RPMI8226 (cell line): ENCODE measurements around the gene ZNF738.
"Not testable (repeated sequence)": the region's sequence is repeated elsewhere in the genome, so short reads cannot be mapped to it uniquely, and the experiment has no call there.

Source experiments
- DNase-seq: peaks from one replicate; pipeline ENCODE4 v3.0.0-alpha.2; 2015

The ZNF738 gene

DNA sequence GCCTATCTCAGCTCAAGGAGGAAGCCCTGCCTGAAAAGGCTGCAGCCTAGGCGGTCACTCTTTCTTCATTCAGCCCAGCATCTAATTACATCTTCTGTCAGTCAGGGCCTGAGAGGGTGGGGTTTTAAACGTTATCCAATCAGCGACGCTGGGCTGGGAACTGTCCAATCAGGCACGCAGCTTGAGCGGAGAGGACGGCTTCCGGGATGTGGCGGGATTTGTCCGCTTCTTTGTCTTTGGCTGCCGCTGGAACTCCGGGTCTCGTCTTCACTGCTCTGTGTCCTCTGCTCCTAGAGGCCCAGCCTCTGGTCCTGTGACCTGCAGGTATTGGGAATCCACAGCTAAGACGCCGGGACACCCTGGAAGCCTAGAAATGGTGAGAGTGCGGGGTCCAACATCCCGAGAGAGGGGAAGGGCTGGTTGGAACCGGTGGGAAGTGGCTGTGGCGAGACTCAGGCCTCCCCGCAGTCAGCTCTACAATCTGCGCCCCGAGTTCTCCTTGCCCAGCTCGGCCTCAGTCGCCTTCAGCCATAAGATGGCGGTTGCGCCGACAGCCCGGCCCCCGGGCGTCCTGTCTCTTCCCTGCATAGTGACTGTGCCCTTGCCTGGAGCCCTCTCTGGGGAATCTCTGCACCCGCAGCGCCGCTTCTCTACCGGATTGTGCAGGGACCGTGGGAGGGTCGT is at the start of gene ZNF738:
ZNF738 (plus strand) TSS at position 233 of the 684 bp plus-strand sequence; CDS start at position 374, 141 bp downstream.
- DNase-seq = peak; percentile 91

DNA sequence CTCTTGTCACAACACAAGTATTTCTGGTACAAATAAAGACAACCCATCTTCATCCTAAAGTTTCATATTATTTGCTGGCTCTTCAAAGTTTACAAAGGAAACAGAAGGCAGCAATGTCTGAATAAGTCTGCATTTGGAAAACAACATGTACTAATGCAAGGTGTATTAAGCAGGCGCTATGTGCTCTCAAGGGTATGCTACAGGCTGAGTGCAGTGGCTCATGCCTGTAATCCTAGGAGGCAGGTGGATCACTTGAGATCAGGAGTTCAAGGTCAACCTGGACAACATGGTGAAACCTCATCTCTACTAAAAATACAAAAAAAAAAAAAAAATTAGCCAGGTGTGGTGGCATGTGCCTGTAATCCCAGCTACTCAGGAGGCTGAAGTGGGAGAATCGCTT is 46.0 kb upstream of the ZNF738 start:
- DNase-seq = not testable (repeated sequence)

DNA sequence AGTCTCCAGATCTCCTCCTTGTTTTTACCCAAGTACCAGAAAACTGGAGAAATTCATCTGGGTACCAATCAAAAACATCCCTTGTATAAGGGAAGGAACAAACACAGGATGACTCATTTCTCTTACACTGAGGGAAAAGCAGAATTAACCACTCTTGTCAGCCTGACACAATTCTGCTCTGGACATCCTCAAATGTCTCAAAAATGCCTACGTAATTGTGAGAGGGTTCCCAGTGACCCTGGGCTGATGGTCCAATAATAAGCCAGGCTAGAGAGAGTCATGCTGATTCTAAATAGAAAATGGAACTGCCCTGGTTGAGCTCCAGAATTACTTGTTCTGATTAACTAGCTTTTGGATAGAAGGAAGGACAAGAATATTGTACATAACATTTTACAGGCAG is 44.1 kb upstream of the ZNF738 start:
- DNase-seq = no peak

DNA sequence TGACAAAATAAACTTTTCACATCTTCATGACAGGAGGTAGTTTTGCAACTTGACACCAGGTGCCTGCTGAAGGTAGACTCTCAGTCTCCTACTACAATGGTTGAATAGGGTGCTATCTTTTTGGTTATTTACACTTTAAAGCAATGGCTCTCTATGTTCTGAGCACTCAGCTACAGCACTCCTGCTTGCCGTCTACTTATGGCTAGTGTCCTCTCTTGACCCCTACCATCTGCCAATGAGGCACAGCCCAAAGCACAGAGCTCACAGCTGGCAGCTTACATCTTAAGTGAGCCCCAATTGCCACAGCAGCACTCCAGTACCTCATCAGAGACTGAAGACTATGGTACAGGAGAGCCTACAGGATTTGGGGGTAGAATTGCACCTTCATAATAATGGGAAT is 41.0 kb upstream of the ZNF738 start:
- no peak for DNase-seq

DNA sequence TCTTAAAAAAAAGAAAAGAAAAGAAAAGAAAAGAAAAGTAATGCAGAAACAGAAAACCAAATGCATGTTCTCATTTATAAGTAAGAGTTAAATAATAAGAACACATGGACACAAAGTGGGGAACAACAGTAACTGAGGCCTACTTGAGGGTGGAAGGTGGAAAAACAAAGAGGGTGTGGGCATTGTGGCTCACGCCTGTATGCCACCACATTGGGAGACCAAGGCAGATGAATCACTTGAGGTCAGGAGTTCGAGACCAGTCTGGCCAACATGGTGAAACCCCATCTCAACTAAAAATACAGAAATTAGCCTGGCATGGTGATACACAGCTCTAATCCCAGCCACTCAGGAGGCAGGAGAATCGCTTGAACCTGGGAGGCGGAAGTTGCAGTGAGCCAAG is 37.7 kb upstream of the ZNF738 start:
- DNase-seq = no peak

DNA sequence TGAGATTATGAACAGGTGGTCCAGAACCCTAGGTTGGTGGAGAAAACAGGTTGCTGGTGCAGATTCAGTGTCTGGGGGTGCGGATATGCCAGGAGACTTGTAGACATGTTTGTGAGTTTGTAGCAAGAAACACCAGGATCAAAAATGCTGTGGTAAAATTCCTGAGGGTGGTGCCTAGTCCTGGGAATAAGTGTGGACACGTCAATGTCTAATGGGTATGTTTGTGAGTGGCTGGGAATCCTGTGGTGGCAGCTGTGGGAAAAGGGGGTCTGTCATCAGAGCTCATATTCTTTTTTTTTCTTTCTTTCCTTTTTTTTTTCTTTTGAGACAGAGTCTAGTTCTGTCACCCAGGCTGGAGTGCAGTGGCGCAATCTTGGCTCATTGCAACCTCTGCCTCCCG is 36.8 kb upstream of the ZNF738 start:
- no peak for DNase-seq

DNA sequence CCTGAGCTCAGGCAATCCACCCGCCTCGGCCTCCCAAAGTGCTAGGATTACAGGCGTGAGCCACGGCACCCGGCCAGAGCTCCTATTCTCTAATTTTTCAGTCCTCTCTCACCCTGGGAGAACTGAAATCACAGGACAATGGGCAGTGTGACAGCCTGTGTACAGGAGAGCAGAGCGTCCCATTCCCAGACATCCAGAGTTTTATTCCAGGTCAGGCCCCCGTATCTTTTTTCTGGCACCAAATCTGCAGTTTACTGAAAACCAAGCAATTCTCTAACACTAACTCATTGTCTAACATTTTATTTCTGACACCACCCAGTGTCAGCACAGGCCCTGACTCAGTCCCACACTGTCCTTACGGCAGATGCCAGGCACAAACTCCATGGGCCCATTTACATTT is 36.3 kb upstream of the ZNF738 start:
- DNase-seq = no peak

DNA sequence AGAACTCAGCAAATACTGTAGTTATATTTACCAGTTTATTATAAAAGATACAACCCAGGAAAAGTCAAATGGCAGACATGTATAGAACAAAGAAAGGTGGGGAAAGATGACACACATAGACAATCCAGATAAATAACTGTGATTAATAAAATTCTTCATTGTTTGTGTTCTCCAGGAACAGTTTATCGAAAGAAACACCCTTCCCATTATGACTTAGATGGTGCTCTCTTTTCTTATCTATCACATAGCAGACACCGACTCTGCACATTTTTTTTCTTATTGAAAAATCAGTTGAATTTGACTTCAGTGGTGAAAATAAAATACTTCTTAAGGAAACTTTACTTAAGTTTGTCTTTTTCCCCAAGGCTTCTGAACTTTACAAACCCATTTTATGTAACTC is 35.8 kb upstream of the ZNF738 start:
- no peak for DNase-seq

DNA sequence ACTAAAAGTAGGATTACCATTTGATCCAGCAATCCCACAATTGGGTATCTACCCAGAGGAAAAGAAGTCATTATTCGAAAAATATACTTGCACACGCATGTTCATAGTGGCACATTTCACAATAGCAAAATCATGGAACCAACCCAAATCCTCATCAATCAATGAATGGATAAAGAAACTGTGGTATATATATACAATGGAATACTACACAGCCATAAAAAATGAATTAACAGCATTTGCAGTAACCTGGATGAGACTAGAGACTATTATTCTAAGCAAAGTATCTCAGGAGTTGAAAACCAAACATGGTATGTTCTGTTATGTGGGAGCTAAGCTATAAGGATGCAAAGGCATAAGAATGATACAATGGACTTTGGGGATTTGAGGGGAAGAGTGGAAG is 32.6 kb upstream of the ZNF738 start:
- DNase-seq = no peak

DNA sequence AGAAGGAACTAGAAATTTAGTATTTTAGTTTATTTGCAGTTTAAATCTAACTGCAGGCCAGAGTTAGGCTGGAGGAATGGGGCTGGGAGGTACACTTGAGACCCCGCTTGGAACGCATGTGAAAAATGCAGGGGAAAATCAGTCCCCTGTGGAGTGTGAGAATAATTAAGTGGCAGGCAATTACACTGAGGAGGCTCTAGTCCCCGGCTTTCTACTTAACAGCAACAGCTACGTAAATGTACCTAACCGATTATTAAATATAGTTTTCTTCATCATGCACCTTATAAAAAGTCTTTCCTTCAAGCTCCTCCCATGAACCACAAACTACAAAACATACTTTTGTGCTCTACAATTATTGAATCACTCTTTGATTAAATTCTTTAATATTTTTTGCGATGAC is 30.4 kb upstream of the ZNF738 start:
- DNase-seq = peak; percentile 9

DNA sequence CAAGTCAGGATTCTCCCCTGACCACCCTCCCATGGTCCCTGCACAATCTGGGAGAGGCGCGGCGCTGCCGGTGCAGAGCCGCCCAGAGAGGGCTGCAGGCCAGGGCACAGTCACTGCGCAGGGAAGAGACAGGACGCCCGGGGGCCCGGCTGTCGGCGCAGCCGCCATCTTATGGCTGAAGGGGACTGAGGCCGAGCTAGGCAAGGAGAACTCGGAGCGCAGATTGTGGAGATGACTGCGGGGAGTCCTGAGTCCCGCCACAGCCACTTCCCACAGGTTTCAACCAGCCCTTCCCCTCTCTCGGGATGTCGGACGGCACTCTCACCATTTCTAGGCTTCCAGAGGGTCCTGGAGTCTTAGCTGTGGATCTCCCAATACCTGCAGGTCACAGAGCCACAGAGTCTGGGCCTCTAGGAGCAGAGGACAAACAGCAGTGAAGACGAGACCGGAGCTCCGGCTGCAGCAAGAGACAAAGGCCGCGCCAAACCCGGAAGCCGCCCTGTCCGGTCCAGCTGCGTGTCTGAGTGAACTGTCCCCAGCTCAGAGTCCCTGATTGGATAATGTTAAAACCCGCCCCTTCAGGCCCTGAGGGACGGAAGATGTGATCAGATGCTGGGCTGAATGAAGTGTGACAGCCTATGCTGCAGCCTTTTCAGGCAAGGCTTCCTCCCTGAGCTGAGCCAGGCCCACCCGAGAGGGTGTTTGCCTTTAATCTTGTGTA is 29.8 kb upstream of the ZNF738 start, which contains the start of gene ZNF708:
ZNF708 (minus strand) TSS at position 526 of the 721 bp plus-strand sequence; CDS start at position 328, 198 bp downstream.
- peak; percentile 91 for DNase-seq

DNA sequence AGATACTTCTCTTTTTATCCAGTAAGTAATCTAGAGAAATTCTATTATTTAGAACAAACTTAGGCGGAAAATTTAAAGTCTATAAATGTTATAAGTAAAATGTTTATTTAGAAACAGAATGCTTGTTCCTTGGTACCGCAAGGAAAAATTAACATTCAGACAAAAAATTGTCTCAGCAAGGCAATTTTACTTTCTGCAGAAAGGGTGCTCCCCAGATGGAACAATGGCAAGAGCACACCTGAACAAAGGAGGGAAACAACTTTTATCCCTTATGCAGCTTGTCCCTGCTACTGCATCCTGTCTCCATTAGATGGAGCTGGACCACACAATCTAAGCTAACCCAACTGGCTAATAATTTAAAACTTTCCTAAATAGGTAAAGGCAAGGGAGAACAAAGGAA is 23.1 kb upstream of the ZNF738 start:
- DNase-seq = no peak

DNA sequence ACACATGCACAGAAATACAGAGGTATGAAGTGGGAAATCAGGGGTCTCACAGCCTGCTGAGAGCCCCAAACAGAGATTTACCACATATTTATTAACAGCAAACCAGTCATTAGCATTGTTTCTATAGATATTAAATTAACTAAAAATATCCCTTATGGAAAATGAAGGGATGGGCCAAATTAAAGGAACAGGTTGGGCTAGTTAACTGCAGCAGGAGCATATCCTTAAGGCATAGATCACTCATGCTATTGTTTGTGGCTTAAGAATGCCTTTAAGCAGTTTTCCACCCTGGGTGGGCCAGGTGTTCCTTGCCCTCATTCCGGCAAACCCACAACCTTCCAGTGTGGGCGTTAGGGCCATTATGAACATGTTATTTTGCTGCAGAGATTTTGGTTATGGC is 14.0 kb upstream of the ZNF738 start:
- not testable (repeated sequence) for DNase-seq

DNA sequence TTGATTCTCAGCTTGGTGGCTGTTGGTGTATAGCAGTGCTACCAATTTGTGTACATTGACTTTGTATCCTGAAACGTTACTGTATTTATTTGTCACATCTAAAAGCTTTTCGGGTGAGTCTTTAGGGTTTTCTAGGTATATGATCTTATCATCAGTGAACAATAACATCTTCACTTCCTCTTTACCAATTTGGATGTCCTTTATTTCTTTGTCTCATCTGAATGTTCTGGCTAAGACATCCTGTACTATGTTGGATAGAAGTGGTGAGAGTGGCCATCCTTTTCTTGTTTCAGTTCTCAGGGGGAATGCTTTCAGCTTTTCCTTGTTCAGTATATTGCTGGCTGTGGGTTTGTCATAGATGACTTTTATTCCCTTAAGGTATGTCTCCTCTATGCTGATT is 6.0 kb upstream of the ZNF738 start:
- DNase-seq = no peak

DNA sequence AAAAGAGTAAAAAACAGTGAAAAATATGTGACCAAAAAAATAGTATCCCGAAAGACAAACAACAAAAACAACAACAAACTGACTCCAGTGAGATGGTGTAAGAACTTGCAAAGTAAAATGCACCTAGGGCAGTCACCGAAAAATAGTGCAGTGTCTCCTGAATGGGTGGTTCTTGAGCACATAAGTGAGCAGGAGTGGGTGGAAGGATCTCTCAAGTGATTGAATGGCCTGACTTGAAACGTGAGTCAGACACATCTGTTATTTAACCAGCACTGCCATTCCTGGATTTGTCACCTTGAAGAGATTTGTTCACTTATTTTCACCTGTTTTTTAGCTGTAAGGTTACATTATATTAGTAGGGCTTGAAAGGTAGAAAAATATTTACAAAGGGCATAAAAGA is 3.5 kb downstream of the ZNF738 start:
- DNase-seq = no peak

DNA sequence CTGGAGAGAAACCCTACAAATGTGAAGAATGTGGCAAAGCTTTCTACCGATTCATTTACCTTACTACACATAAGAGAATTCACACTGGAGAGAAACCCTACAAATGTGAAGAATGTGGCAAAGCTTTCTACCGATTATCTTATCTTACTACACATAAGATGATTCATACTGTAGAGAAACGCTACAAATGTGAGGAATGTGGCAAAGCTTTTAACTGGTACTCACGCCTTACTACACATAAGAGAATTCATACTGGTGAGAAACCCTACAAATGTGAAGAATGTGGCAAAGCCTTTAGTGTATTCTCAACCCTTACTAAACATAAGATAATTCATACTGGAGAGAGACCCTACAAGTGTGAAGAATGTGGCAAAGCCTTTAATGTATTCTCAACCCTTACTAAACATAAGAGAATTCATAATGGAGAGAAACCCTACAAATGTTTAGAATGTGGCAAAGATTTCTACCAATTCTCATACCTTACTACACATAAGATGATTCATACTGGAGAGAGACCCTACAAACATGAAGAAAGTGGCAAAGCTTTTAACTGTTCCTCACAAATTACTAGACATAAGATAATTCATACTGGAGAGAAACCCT is 25.3 kb downstream of the ZNF738 start:
- no peak for DNase-seq

DNA sequence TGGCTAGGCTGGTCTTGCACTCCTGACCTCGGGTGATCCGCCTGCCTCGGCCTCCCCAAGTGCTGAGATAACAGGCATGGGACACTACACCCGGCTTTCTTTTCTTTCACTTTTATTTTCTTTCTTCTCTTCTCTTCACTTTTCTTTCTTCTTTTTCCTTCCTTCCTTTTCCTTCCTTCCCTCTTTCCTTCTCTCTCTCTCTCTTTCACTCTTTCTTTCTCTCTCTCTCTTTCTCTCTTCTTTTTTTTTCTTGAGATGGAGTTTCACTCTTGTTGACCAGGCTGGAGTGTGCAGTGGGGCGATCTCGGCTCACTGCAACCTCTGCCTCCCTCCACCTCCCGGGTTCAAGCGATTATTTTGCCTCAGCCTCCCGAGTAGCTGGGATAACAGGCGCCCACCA is 37.3 kb downstream of the ZNF738 start:
- no peak for DNase-seq

DNA sequence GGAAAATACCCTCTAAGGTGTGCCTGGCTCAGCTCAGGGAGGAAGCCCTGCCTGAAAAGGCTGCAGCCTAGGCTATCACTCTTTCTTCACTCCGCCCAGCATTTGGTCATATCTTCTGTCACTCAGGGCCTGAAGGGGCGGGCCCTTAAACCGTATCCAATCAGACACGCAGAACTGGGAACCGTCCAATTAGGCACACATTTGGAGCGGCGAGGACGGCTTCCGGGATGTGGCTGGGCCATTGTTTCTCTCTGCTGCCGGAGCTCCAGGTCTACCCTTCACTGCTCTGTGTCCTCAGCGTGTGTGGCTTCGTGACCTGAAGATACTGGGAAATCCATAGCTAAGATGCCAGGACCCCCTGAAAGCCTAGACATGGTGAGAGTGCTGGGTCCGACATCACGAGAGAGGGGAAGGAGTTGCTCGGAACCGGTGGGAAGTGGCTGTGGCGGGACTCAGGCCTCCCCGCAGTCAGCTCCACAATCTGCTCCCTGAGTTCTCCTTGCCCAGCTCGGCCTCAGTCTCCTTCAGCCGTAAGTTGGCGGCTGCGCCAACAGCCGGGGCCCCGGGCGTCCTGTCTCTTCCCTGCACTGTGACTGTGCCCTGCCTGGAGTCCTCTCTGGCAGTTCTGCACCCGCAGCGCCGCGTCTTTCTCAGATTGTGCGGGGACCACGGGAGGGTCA is 38.2 kb downstream of the ZNF738 start, which contains the start of gene ZNF493:
ZNF493 (plus strand) TSS at position 241 of the 680 bp plus-strand sequence; CDS start at position 346, 105 bp downstream.
- peak; percentile 96 for DNase-seq

DNA sequence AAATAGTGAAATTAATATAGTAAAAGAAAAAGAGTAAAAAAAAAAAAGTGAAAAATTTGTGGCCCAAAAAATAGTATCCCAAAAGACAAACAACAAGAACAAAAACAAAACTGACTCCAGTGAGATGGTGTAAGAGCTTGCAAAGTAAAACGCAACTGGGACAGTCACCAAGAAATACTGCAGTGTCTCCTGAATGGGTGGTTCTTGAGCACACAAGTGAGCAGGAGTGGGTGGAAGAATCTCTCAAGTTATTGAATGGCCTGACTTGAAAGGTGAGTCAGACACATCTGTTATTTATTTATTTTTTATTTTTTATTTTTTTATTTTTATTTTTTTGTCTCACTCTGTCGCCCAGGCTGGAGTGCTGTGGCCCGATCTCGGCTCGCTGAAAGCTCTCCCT is 40.1 kb downstream of the ZNF738 start:
- DNase-seq = no peak

DNA sequence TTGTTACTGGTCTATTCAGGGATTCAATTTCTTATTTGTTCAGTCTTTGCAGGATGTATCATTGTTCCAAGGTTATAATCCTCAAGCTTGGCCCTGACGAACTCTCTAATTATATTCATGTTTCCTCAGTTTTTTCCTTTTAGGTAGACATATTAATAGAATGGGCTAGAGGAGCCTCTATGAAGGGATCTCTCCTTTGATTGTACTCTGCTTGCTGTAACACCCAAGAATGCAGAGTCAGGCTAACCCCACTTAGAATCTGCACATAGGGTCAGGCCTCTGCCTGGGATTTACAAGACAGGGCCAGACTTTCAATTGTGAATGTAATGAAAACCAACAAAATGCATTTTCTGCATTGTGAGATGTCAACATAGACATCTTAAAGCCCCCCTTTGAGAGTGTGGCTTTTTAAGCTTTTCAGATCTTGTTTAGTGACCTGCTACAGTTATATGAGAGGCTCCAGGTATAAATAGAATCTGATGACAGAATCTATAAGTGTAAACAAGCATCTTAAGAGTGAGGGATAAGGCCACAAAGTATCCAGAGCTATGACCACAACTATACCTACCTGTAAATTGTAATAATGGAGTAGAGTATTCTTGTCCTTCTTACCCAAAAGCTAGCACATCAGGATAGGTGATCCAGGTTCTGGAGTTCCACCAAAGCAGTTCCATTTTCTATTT is 43.6 kb downstream of the ZNF738 start:
- DNase-seq = no peak

DNA sequence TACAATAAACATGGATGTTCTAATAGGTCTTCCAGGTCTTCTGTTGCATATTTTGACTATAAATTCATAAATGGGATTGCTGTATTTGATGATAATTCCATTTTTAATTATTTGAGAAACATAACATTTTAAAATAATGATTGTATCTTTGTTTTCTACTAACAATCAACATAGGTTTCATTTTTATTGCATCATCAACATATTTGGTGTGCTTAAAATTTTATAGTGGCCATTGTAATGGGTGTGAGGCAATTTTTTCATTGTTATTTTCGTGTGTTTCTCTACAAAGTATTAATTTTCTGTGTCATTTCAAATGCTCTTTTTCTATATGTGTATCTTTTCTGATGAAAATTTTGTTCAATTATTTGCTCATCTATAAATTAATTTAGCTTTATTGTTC is 51.4 kb downstream of the ZNF738 start:
- no peak for DNase-seq

DNA sequence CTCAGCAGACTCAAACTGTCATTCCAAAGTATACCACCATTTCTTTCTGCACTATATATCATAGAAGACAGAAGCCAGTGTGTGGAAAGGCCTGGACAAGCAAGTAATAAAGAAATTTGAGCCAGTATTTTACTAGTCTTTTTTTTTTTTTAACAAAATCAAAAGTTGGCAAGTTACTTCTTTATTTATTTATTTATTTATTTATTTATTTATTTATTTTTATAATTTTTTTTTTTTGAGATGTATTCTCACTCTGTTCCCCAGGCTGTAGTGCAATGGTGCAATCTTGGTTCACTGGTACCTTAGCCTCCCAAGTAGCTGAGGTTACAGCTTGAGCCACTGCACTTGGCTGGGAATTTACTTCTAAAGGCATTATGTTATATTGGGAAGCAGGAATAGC is 63.4 kb downstream of the ZNF738 start:
- DNase-seq = no peak
